Activated CD8-positive, alpha-beta memory T cell treated with anti-CD3 and anti-CD28 coated beads, Interleukin-2, amount 50 U/mL, for 4 hours (primary cell): ENCODE measurements around the gene DOP1A.
"Not testable (repeated sequence)": the region's sequence is repeated elsewhere in the genome, so short reads cannot be mapped to it uniquely, and the experiment has no call there.

Experiments
- DNase-seq: peaks from one replicate; pipeline ENCODE4 v3.0.0-alpha.2; 2020

The DOP1A gene

DNA sequence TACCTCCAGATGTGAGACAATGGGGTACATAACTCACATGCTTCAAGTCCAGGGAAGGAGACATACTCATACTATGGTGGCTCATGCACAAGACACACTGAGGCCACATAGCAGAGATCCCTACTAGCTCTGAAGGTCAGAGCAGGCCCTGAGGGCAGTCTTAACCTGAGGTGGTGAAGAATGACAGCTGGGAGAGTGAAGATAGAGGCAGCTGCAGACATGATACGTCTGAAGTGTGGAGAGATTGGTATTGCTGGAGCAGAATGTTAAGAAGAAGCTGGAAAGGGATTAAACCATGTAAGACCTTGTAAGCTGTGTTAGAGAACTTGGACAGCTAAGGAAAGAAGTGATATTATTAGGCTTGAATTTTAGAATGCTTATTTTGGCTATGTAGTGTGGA is 92.7 kb downstream of the DOP1A start:
- no peak for DNase-seq

DNA sequence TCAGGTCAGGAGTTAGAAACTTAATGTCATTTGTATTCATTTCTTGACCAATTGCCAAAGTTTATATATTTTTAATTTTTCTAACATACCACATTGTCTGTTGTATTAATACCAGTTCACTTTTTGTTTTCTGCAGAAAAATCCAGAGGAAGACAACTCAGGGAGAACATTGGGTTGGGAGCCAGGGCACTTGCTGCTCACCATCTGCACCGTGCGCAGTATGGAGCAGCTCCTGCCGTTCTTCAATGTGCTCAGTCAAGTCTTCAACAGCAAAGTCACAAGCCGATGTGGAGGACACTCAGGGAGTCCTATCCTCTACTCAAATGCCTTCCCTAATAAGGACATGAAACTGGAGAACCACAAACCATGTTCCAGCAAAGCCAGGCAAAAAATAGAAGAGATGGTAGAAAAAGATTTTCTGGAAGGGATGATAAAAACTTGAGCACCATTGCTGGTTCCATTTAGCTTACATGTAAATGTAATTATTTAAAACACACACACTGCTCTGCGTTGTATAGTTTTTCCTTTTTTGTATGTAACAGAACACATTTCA is 100.3 kb downstream of the DOP1A start:
- no peak for DNase-seq

DNA sequence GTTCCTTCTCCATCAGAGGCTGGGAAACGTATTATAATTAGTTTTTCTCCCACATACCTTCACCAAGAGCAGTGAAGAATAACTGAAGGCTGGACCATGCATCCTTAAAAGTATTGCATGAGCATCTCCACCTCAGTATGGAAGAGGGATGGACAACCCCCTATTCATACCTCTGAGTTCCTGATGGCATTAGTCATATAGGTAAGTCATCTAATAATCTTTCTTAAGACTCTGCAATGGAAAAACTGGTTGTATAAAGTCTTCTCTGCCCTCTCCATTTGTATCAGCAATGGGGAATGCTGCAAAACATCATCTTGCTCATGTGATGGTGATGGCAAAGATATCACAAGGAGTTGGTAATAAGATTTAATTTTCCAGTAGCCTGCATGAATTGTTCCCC is 101.1 kb downstream of the DOP1A start:
- no peak for DNase-seq

DNA sequence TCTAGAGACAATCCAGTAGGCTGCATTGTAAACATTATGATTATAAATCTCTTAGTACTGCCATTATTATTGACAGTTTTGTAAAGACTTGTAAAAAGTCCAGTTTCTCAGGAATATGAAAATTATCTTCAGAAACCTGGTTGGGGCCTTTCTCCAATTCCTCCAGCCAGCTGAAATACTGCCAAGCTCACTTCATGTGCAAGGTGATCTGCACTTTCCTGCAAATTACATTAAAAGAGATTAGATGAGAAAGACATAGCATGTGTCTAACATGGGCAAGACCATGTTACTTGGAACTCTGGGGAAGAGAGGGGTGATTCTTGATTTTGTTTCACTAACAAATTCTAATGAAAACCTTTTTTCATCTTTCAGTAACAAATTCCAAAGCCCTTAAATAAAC is 101.6 kb downstream of the DOP1A start:
- no peak for DNase-seq

DNA sequence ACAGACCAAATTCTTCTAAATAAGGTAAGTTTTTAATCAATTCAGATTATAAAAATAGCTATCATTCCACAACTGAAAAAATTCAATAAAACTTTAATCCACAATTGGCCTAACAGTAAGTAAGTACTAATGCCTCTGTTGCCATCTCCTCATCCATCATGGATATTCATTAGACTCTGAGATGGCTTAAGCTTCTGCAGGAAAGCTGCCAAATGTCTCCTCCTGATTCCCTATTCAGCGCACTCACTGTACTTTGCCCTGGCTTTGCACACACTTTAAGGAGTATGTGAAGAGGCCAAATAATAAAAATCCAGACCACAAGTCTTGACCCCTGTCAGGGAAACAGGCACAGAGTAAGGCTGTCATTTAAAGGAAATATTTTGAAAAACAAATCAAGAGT is 102.0 kb downstream of the DOP1A start:
- DNase-seq: no peak

DNA sequence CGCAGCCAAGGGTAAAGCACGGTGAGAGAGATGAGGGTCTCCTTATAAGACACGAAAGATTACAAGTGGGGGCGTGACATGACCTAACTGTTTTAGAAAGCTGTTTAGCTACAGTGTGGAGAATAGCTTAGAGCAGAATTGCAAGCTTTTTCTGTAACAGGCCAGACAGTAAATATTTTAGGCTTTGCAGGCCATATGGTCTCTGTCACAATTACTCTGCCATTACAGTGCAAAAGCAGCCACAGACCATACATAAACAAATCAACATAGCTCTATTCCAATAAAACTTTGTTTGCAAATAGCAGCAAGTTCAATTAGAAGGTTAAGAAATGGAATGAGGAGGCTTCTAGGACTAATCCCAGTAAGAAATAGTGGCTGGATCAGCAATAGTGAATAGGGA is 108.8 kb downstream of the DOP1A start:
- no peak for DNase-seq

DNA sequence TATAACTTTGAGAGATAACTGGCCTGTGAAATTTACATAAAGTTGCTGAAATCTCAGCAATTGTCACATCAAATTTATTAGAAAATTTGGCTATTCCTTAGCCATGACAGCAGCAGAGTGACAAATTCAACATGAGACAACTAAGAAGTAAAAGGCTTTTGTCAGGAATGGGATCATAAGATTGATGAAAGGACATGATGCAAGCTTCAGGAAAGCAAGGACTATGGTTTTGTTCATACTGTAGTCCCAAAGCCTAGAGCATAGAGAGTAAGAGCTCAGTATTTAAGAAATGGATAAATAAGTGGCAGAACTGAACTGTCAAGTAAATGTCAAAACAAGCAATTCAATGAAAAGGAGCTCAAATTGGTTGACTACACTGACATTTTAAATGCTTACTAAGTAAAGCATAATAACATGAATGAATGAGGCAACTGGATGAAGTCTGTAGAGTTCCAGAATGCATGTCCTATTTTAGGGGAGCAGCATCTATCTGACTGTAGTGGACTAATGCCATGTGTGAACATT is 113.0 kb downstream of the DOP1A start:
- DNase-seq: no peak

DNA sequence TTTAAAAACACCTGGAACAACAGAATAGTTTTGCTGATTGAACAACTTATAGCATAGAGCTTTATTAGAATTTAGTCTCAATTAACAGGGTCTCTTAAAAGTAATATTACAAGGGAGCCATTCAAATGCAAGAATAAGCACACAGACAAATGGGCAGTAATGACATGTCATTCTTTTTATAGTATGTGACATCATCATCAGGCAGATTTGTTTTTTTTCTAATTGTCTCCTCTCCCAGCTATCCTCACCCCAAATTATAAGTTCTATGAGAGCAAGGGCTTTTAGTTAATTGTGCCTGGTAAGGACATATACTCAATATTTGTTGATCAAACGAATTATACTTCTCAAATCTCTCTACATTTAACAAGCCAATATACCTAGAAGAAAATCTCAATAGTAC is 114.6 kb downstream of the DOP1A start:
- no peak for DNase-seq

DNA sequence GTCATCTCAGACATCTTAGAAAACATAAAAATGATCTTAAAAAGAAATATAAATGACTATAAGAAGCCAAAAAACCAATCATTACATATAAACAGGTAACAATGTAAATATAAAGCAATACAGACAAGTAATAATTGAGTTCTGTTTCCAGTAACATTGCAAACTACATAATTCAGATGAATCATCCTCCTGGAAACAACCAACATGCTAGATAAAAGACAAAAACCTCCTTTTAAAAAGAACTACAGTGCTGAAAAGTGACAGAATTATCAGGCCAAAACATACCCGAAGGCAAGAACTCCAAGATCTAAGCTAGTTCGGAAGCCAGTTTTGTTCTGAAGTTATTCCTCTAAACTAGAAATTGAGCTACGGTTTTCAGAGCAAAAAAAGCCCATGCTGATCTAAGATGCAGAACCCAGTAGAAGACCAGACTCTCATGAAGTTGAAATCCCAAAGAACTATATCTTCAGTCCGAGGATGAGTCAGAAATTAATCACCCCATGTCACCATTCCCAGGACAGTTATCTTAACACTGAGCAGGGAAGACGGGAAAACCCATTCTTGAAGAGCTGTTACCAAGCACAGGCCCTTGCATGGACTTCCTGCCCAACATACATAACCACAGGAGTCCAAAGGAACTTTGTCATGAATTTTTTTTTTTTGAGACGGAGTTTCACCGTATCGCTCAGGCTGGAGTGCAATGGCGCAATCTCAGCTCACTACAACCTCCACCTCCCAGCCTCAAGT is 115.8 kb downstream of the DOP1A start:
- no peak for DNase-seq

DNA sequence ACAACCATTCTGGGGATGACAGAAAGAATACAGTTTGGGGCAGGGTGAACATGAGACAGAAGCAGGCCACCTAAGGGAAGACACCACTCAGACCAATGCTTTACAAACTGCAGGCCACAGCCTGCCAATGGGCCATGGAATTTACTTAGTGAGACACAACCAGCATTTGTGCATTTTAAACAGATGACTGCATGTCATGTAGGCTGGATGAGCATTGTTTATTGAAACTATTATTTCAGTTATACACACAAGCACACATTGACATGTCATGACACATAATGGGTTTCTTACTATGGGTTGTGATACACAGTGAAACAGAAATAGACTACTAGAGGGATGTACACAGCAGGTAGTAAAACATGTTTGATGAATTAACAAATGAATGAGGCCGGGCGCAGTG is 117.6 kb downstream of the DOP1A start:
- DNase-seq: no peak

DNA sequence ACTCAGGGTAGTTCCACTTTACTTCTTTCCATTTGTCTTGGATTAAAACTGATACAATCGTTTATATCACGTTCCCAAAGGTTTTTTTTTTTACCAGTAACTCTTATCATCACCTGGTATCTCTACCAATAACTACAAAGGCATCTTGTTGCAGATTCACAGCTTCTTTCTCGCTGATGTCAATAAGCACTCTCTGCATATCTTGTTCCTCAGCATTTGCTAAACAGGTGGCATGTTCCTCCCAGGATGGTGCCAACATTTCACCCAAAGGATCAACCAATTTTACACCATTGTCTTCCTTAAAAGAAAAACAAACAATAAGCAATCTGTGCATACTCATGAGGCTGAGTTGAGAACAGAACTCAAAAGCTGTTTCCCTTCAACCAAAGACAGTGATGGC is 121.0 kb downstream of the DOP1A start:
- no peak for DNase-seq

DNA sequence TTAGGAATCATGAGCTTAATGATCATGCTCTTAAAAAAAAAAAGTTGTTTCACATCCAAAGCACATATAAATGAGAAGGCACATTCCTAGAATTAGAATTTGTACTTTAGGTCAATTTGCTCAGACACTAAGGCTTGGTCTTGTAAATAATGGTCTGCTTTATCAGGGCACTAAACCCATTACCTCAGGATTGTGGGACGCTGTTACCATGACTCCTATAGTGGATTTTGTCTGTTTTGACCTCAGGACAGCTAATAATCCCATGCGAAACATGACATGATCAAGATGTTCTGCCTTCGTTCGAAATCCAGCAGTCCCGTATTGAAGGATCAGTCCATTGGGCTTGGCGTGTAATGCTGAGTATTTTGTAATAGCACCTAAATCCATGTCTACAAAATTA is 123.2 kb downstream of the DOP1A start:
- no peak for DNase-seq

DNA sequence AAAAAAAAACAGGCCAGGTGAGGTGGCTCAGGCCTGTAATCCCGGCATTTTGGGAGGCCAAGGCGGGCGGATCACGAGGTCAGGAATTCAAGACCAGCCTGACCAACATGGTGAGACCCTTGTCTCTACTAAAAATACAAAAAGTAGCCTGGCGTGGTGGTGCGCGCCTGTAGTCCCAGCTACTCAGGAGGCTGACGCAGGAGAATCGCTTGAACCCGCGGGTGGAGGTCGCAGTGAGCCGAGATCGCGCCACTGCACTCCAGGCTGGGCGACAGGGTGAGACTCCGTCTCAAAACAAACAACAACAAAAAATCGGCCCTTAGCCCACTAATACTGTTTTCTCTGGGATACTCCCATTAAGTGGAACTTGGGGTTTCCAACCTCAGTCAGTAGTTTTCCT is 124.5 kb downstream of the DOP1A start:
- DNase-seq: not testable (repeated sequence)

DNA sequence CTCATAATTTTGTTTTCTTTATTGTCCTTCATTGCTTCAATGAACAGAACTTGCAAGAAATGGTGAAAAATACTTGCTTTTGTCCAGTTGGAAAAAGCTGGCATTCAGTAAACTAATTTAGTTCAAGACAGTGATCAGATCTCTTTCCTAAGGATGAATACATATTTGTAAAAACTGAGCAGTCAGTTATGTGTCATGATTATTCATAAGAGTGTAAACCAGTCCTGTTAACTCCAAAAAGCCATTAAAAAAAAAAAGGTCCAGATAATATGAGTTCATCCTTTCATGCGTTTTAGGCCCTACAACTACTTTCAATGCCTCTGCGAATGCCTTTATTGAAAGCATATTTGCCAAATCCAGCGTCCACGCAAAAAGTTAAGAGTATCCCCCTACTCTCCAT is 125.0 kb downstream of the DOP1A start:
- no peak for DNase-seq

DNA sequence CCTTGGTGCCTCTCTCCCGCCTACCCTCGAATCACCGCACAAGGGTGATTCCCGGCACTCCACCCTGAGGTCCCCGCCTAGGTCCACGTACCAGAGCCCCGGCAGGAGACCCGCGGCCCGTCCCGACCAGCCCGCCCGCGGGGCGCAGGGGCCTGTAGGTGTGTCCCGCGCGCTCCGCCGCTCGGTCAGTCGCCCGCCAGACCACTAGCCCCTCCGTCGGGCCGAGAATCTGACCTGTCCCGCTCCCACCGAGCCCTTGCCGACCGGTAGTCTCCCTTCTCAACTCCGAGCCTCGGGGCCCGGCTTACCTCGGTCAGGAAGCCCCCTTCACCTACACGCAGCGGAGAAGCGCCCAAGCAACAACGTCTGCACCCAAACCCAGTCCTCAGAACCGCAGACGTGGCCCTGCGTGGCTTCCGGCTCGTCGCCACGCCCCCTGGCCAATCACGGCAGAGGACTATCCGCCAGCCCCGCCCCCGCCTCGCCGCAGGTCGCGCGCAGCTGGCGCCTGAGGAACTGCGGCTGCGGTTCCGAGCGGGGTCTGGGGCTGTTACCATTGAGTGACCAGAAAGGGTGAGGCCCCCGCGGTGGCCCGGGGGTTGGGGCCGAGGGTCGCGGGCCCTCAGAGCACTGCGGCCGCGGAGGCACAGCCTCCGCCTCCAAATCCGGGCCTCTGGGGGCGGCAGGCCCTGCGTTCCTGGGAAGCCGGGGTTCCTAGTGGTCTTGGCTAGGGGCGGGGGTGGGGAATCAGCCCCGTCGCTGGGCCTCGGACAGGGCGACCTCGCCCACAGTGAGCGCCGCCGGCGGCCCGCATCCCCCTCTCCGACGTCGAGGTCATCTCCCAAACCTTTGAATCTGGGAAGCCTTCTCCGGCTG is 125.6 kb downstream of the DOP1A start, which contains the start of the genes PGM3 and RWDD2A:
TSS of gene PGM3 (minus strand) at position 395 of the 876 bp plus-strand sequence. CDS start 2,253 bp downstream, outside the sequence.
TSS of gene RWDD2A (plus strand) at position 487 of the 876 bp plus-strand sequence. CDS start 1,095 bp downstream, outside the sequence.
- peak; percentile 92 for DNase-seq

DNA sequence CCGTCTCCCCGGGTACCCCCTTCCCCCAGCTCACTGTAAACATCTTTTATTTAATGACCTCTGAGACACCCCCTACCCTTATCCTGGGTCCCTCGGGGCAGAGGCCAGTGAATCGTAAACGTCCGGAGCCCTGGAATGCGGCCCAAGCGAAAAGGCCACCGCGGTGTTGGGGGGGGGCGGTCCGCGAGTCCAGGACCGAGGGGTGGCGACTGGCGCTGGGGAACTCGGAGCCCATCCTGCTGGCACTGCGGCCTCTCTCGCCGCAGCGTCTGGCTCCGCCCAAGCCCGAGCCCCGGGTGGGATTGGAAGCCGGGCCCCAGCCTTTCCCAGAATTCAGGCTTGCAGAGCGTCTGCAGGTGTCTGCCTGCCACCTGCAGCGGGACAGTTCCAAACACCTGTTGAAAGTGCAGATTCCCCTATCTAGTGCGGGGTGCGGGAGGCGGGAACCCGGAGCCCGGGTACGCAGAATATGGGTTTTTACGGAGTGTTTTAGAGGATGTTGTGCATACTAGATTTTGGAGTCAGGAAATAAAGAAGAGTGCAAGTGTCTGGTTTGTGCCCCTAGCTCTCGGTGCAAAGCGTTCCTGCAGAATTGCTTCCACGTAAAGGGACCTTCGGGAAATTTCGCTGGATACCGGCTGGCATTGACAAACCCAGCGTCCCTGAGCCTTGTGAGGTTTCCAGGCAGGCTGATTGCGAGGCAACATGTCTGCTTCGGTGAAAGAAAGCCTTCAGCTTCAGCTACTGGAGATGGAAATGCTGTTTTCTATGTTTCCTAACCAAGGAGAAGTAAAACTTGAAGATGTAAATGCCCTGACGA is 126.5 kb downstream of the DOP1A start:
- DNase-seq: peak; percentile 16

DNA sequence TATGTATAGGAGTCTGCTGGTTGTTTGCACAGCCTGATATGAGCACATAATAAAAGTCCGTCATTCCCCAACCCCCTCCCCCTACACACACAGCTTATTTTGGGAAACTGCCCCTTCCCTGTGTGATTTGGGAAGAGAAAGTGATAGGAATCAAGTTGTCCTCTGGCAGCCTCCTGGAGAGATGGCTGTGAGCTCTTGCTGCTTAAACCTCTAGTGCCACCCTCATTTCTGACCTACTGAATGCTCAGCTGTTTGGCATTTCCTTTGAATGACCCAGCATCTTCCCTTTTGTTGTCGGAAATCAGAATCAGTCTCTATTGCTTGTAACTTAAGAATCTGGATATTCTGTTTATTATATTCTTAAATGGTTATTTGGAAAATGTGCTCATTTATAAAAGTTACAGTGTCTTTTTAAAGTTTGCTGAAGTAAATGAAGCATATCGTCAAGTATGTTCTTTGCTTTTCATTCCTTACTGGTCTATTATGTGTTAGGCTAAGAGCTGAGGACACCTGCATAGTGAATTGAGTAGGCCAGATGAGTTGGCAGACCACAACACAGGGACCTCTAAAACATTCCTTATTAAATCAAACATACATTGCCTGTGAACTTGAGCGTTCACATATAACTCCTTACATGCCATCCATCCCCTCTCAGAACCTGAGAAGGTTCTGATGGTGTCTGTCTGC is 131.2 kb downstream of the DOP1A start:
- DNase-seq: no peak

DNA sequence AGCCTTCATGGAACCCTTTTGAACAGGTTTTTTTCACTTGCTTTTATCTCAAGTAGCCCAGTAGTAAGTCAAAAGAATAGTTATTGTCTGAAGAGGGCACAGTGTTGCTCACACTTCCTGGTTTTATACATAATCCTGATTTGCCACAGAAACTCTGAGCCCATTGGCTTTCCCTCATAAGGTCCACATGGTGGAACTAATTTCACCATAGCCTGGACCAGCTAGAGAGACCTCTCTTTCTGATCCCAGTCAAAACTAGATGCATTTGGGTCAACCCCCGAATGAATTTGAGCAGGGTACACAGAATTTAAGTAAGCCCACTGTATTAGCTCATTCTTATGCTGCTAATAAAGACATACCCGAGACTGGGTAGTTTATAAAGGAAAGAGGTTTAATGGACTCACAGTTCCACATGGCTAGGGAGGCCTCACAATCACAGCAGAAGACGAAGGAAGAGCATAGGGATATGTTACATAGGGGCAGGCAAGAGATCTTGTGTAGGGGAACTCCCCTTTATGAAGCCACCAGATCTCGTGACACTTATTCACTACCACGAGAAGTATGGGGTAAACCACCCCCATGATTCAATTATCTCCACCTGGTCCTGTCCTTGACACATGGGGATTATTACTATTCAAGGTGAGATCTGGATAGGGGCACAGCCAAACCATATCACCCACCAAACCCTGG is 131.8 kb downstream of the DOP1A start:
- DNase-seq: no peak

DNA sequence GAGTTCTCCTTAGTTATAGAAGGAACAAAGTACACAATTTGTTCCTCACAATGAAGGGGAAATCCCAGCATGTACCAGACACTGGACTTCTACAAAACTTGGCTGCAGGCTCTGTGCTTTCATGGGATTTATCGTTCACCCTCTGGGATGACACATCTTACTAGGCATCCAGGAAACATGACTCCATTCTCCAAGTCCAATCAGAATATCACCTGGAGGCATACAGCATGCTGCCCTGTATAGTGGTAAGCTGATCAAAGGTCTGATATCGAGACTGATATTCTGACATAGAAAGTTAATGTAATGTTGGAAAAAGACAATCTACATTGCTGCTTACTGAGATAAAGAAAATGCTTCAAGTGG is 132.4 kb downstream of the DOP1A start:
- no peak for DNase-seq

DNA sequence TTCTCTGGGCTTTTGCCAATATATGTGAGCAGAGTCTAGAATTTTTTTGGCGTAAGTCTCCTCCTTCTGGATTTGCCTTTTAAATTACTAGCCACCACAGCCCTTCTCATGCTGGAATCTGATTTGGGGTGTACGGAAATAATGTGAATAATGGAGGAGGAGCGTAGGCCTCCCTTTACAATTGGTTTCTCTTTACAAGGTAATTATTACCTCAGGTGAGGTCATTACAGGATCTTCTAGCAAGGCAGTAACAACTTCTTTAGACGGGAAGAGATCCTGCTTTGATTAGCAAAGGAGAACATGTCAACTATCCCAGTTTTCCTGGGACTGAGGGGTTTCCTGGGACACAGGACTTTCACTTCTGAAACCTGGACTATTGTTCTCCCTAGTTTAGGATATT is 134.6 kb downstream of the DOP1A start:
- no peak for DNase-seq
